ENCODE results near the gene XPO4. TPM values are rescaled to one million over a fixed set of nuclear protein-coding genes. Genes with fewer than 3 reads are reported as not detected.
"Not testable (repeated sequence)": the region's sequence is repeated elsewhere in the genome, so short reads cannot be mapped to it uniquely, and the experiment has no call there.

Gene XPO4
- total and polyA plus RNA-seq, 2 of the 8 experiments (the other 6 are each of a cell fraction or from before 2014, with no cell fraction given), result 11.9 to 33.3 TPM

GRCh38 chr13:20915676-20916075 lies 13.1 kb upstream of the XPO4 start:
- not testable (repeated sequence) for H2BK5ac ChIP-seq (ENCODE audit: low read depth, low read length)
- CTCF ChIA-PET (ENCODE audit: partially characterized antibody), result interaction anchor here (1.6 to 1.7 kb wide), 2 partner anchors 9 to 52 kb away, joined by 3 read pairs; no protein-coding TSS in a partner anchor
- WGBS, 2 experiments (ENCODE audit: extremely low coverage in 1 of 2, insufficient coverage in 1 of 2, insufficient read length in 1 of 2, insufficient replicate concordance in 2 of 2, low coverage in 1 of 2, low lambda C conversion rate in 2 of 2, missing lambda C conversion rate in 1 of 2), result 96% methylated on average over 6 of the region's 6 CpGs; no CpG with 5 or more reads in 1 of the 2 experiments

More at GRCh38 chr13:20915676-20916075, 13.1 kb upstream of the XPO4 start:
- DNase-seq (ENCODE audit: low read depth in 1 of 2, low spot score in 2 of 2); H3K23me2 ChIP-seq (ENCODE audit: low read depth, low read length); H3K4me1 ChIP-seq (replicated peaks in 1 of 4; ENCODE audit: control insufficient read depth in 3 of 4, insufficient read depth in 4 of 4, low read length in 3 of 4); H2BK20ac ChIP-seq (ENCODE audit: low read length); H3K23ac ChIP-seq (ENCODE audit: insufficient read length); H3K9me3 ChIP-seq (ENCODE audit: insufficient read depth in 2 of 2, low read depth in 1 of 2, low read length in 1 of 2); H4K91ac ChIP-seq (replicated peaks; ENCODE audit: insufficient read length, low read length); H3K4me3 ChIP-seq (ENCODE audit: extremely low read depth in 1 of 4, insufficient read depth in 2 of 4, low read depth in 3 of 4, low read length in 4 of 4); H3K36me3 ChIP-seq (ENCODE audit: control insufficient read depth in 2 of 4, insufficient read depth in 4 of 4, low read length in 3 of 4); H2AK5ac ChIP-seq (ENCODE audit: low read depth, low read length); H4K20me1 ChIP-seq (replicated peaks in 1 of 2; ENCODE audit: control insufficient read depth in 1 of 2, insufficient read depth in 2 of 2, low read length in 2 of 2); H3K18ac ChIP-seq (ENCODE audit: extremely low read depth, low read length); H3K56ac ChIP-seq (replicated peaks; ENCODE audit: insufficient read length, low read depth, low read length); H3K9ac ChIP-seq (replicated peaks in 1 of 4; ENCODE audit: extremely low read depth in 1 of 4, low read depth in 3 of 4, low read length in 3 of 4); H3K79me1 ChIP-seq (ENCODE audit: low read depth, low read length); FAIRE-seq; H3K79me2 ChIP-seq (ENCODE audit: control insufficient read depth in 1 of 2, insufficient read depth in 2 of 2, low read length in 2 of 2); H4K5ac ChIP-seq (ENCODE audit: insufficient read length, low read depth, low read length); H2BK12ac ChIP-seq (ENCODE audit: low read depth, low read length); H3K4me2 ChIP-seq (ENCODE audit: insufficient read depth in 1 of 2, low read depth in 2 of 2, low read length in 2 of 2); H2BK120ac ChIP-seq (replicated peaks; ENCODE audit: low read depth, low read length); POLR2A ChIA-PET (ENCODE audit: partially characterized antibody); H3K27me3 ChIP-seq (replicated peaks in 1 of 4; ENCODE audit: control insufficient read depth in 3 of 4, extremely low read depth in 1 of 4, insufficient read depth in 3 of 4, low read length in 3 of 4); H2BK15ac ChIP-seq (ENCODE audit: low read length); H4K8ac ChIP-seq (ENCODE audit: extremely low read depth, insufficient read depth, low read length); H3K27ac ChIP-seq (ENCODE audit: low read depth, low read length); H3K14ac ChIP-seq (ENCODE audit: insufficient read length); H2AFZ ChIP-seq (ENCODE audit: low read length); H3K4ac ChIP-seq (replicated peaks; ENCODE audit: insufficient read length, low read depth, low read length): not testable (repeated sequence)
